Body of pancreas (tissue), 4 donors: ENCODE results near the gene CX3CR1.

Source experiments
- POLR2A ChIP-seq, 3 donors: fragments of 450-650 bp; IDR thresholded peaks; one replicate each; pipeline ENCODE4 v1.6.1; 2016; ENCODE audit warnings: antibody characterized with exemption in 3 of 3, mild to moderate bottlenecking in 2 of 3
- TF ChIP-seq, protein P1 (sequence below), 7 experiments: fragments of 450-650 bp in 4 of 7; fragments of 200-600 bp in 3 of 7; sonication (generic) in 3 of 7; IDR thresholded peaks; one replicate each; pipeline ENCODE4 v1.5.1; 2016 to 2019; ENCODE audit warnings: antibody characterized with exemption in 7 of 7

DNA sequence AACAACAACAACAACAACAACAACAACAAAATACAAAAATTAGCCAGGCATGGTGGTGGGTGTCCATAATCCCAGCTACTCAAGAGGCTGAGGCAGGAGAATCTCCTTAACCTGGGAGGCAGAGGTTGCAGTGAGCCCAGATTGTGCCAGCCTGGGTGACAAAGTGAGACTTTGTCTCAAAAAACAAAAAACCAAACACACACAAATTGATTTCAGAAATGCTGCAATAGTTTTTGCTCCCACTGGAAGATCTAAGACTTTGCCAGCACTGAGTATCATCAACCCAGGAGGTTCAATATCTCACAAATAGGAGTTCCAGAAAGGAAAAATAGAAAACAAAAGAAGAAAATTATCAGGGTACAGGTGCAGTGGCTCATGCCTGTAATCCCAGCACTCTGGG is 33.5 kb upstream of the CX3CR1 start:
- TF ChIP-seq, protein P1, sequence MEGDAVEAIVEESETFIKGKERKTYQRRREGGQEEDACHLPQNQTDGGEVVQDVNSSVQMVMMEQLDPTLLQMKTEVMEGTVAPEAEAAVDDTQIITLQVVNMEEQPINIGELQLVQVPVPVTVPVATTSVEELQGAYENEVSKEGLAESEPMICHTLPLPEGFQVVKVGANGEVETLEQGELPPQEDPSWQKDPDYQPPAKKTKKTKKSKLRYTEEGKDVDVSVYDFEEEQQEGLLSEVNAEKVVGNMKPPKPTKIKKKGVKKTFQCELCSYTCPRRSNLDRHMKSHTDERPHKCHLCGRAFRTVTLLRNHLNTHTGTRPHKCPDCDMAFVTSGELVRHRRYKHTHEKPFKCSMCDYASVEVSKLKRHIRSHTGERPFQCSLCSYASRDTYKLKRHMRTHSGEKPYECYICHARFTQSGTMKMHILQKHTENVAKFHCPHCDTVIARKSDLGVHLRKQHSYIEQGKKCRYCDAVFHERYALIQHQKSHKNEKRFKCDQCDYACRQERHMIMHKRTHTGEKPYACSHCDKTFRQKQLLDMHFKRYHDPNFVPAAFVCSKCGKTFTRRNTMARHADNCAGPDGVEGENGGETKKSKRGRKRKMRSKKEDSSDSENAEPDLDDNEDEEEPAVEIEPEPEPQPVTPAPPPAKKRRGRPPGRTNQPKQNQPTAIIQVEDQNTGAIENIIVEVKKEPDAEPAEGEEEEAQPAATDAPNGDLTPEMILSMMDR (IDR thresholded peaks at IDR 0.05) = no peak
- TF ChIP-seq POLR2A (IDR thresholded peaks at IDR 0.05) = no peak
